GM12878 (cell line): ENCODE measurements around the gene RSPRY1.

ENCODE experiments used
- ATF2 ChIP-seq: IDR thresholded peaks from 2 replicates; pipeline ENCODE4 v1.6.1; 2012; ENCODE audit warnings: low read length, inconsistent platforms
- CHD2 ChIP-seq: IDR thresholded peaks from 2 replicates; pipeline ENCODE4 v1.6.1; 2011; ENCODE audit warnings: low read depth, low read length, improper control_type of control experiment, borderline replicate concordance
- CTCF ChIP-seq, 3 experiments: IDR thresholded peaks in 2 of 3; conservative IDR thresholded peaks in 1 of 3; 2 replicates each; pipeline ENCODE4 v1.5.1; 2011; ENCODE audit warnings: low read depth in 3 of 3, low read length in 3 of 3, mild to moderate bottlenecking in 3 of 3, control low read depth in 2 of 3, moderate library complexity in 2 of 3, inconsistent platforms in 1 of 3, mixed read lengths in 1 of 3; ENCODE audit not compliant: control insufficient read depth in 2 of 3, insufficient read depth in 1 of 3; ENCODE audit errors: extremely low read depth in 1 of 3
- EP300 ChIP-seq, 2 experiments: fragments of 150-350 bp in 1 of 2; IDR thresholded peaks; 2 replicates each; pipeline ENCODE4 v1.6.1; 2011 to 2012; ENCODE audit warnings: low read depth in 2 of 2, low read length in 2 of 2, borderline replicate concordance in 1 of 2, improper control_type of control experiment in 1 of 2, inconsistent platforms in 1 of 2; ENCODE audit not compliant: control insufficient read depth in 1 of 2
- EZH2 ChIP-seq: IDR thresholded peaks from 2 replicates; pipeline ENCODE4 v1.6.1; 2012; ENCODE audit warnings: low read depth, mild to moderate bottlenecking, control low read depth, inconsistent platforms, low read length, borderline replicate concordance; ENCODE audit not compliant: control insufficient read depth
- IRF3 ChIP-seq: fragments of 450-650 bp; IDR thresholded peaks from 2 replicates; pipeline ENCODE4 v1.6.1; 2014; ENCODE audit warnings: mild to moderate bottlenecking
- NRF1 ChIP-seq: conservative IDR thresholded peaks from 2 replicates; pipeline ENCODE4 v1.6.1; 2011; ENCODE audit warnings: mild to moderate bottlenecking, low read depth, low read length, improper control_type of control experiment
- PML ChIP-seq: IDR thresholded peaks from 2 replicates; pipeline ENCODE4 v1.6.1; 2012; ENCODE audit warnings: low read length, inconsistent platforms
- POLR2A ChIP-seq: IDR thresholded peaks from 2 replicates; pipeline ENCODE4 v1.6.1; 2011; ENCODE audit warnings: low read depth, mild to moderate bottlenecking, low read length
- POLR2AphosphoS5 ChIP-seq: IDR thresholded peaks from 2 replicates; pipeline ENCODE4 v1.6.1; 2011; ENCODE audit warnings: mild to moderate bottlenecking, low read length, inconsistent platforms
- RBBP5 ChIP-seq: fragments of 200-600 bp; sonication (generic); conservative IDR thresholded peaks from 2 replicates; pipeline ENCODE4 v1.6.1; 2016
- REST ChIP-seq: IDR thresholded peaks from 2 replicates; pipeline ENCODE4 v1.6.1; 2012; ENCODE audit warnings: mild to moderate bottlenecking, low read depth, low read length
- SP1 ChIP-seq: IDR thresholded peaks from one replicate; pipeline ENCODE4 v1.6.1; 2011; ENCODE audit warnings: low read depth, low read length

DNA sequence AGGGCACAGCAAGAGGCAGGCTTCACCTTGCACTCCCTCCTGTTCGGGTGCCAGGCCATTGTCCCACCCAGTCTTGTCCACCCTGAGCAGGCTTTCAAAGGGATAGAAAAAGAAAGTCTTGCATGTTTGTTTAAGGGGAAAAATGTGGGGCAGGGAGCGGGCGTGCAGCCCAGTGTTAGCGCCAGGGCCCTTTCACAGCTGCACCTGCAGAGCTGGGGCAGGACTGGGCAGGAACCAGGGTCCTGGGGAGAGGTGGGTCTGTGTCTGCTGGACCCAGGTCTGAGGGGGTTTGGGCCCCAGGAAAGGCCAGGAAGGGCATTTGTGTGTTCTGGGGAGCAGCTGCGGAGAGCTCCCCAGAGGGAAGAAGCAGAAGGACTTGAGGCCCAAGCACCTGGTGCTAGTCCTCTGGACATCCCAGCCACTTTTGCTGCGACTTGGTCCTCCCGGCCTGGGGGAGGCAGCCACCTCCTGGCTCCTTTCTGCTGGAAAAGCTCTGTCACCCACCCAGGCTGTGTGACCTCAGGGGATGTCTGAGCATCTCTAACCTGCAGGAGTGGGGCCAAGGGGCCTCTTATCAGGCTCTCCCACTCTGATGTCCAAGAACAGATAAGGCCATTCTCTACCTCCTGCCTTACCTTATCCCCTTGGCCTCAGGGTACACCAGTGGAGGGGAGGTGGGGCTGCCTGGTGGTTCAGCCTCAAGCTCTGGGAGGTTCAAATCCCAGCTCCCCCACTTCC, 45.0 kb upstream of the RSPRY1 start:
- TF ChIP-seq CTCF (IDR thresholded peaks at IDR 0.05 in 2 of 3, conservative IDR thresholded peaks at IDR 0.05 in 1 of 3; ENCODE audit: control insufficient read depth in 2 of 3, extremely low read depth in 1 of 3, insufficient read depth in 1 of 3, low read depth in 3 of 3, low read length in 3 of 3) (no peak), CHD2 (no peak), ATF2 (no peak), POLR2A (no peak), POLR2AphosphoS5 (no peak), IRF3 (no peak), REST (no peak), EZH2 (no peak), RBBP5 (no peak), NRF1 (no peak), EP300 (IDR thresholded peaks at IDR 0.05; ENCODE audit: borderline replicate concordance in 1 of 2, control insufficient read depth in 1 of 2, low read depth in 2 of 2, low read length in 2 of 2) (no peak), SP1 (no peak), PML (no peak)
